Measurements from ENCODE around the gene TSHZ2.

DNA sequence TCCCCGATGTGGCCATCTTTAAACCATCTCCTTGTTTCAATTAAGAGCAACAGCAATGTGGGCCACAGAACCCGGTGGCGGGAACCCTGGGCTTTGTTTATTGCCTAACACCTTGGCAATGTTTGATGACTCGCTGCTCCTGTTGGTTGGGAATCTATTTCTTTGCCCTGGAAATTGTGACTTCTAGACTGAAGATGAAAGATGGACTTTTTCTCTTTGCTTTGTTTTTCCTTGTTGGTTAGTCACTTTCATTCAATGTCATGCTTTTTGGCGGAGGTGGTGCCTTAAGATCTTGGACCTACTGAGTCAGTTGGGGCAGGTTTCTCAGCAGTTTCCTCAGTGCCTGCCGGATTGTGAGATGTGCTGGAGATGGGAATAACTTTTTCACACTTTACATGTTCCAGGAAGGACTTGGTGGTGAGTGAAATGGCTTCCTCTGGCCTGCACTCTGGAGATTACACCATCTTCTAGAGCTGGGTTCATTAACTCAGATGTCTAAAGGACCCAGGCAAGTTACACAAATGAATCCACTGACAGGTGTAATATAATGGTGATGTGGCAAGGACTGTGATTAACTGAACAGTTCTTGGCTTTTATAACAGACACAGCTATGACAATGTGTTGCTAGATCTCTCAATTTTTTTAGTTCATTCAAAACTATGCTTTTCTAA is 56.3 kb downstream of the TSHZ2 start:
- TF ChIP-seq, protein P1, sequence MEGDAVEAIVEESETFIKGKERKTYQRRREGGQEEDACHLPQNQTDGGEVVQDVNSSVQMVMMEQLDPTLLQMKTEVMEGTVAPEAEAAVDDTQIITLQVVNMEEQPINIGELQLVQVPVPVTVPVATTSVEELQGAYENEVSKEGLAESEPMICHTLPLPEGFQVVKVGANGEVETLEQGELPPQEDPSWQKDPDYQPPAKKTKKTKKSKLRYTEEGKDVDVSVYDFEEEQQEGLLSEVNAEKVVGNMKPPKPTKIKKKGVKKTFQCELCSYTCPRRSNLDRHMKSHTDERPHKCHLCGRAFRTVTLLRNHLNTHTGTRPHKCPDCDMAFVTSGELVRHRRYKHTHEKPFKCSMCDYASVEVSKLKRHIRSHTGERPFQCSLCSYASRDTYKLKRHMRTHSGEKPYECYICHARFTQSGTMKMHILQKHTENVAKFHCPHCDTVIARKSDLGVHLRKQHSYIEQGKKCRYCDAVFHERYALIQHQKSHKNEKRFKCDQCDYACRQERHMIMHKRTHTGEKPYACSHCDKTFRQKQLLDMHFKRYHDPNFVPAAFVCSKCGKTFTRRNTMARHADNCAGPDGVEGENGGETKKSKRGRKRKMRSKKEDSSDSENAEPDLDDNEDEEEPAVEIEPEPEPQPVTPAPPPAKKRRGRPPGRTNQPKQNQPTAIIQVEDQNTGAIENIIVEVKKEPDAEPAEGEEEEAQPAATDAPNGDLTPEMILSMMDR (IDR thresholded peaks at IDR 0.05; ENCODE audit: low read depth, low read length): no peak
- TF ChIP-seq EZH2phosphoT487 (IDR thresholded peaks at IDR 0.05; ENCODE audit: low read depth): no peak
